Measurements from ENCODE around the gene MYO5C.

GRCh38 chr15:52259503-52259902 is 36.1 kb downstream of the MYO5C start:
- TF ChIP-seq CTCF (IDR thresholded peaks at IDR 0.05): no peak
- no peak for TF ChIP-seq POLR2A (IDR thresholded peaks at IDR 0.05)

Measured in adrenal gland (tissue), 5 donors.